OCI-M2 (cell line): ENCODE data around the gene FCRL2.
"Not testable (repeated sequence)": the region's sequence is repeated elsewhere in the genome, so short reads cannot be mapped to it uniquely, and the experiment has no call there.

ENCODE experiments used
- DNase-seq: peaks from one replicate; lab custom pipeline; 2025; ENCODE audit not compliant: unreplicated experiment; lab: John Stamatoyannopoulos, UW

FCRL2 gene

DNA sequence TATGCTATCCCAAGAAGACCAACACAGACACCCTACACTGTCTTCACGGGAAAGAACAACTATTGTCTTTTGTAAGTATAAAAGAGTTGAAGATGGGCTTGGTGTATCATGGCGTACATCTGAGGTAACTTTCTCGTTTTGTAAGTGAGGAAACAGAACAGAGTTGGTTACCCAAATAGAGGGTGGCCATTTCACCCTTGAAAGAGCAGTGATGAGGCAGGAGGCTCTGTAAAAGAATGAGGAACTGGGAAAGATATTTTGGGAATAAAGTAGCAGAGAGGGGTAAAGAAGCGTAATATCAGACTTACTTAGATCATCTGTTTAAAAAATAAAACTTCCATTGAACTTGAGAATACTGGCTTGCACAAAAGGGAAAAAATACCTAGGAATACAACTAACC lies 18.9 kb downstream of the FCRL2 start:
- DNase-seq, result no peak

GRCh38 chr1:157753611-157754010 lies 23.3 kb downstream of the FCRL2 start:
- no peak for DNase-seq

- no peak for DNase-seq
Observed at GRCh38 chr1:157751283-157751682, 25.6 kb downstream of the FCRL2 start.

GRCh38 chr1:157748262-157748817 lies 28.6 kb downstream of the FCRL2 start:
- no peak for DNase-seq

GRCh38 chr1:157739229-157739901 lies 37.6 kb downstream of the FCRL2 start:
- no peak for DNase-seq

GRCh38 chr1:157735991-157736390 lies 40.9 kb downstream of the FCRL2 start:
- DNase-seq, result not testable (repeated sequence)

DNA sequence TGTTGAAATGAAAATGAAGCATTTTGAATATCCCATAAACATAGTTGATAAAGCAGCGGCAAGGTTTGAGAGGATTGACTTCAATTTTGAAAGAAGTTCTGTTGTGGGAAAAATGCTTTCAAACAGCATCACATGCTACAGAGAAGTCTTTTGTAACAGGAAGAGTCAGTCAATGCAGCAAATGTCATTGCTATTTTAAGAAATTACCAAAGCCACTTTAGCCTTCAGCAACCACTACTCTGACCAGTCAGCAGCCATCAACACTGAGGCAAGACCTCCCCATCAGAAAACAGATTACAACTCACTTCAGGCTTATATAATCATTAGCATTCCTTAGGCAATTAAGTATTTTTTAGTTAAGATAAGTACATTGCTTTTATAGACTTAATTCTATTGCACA lies 42.6 kb downstream of the FCRL2 start:
- DNase-seq, result no peak

GRCh38 chr1:157732755-157733154 lies 44.2 kb downstream of the FCRL2 start:
- DNase-seq, result no peak

- DNase-seq, result no peak
Observed at GRCh38 chr1:157725221-157725577, 51.7 kb downstream of the FCRL2 start.

GRCh38 chr1:157724537-157725220 lies 52.3 kb downstream of the FCRL2 start:
- no peak for DNase-seq

DNA sequence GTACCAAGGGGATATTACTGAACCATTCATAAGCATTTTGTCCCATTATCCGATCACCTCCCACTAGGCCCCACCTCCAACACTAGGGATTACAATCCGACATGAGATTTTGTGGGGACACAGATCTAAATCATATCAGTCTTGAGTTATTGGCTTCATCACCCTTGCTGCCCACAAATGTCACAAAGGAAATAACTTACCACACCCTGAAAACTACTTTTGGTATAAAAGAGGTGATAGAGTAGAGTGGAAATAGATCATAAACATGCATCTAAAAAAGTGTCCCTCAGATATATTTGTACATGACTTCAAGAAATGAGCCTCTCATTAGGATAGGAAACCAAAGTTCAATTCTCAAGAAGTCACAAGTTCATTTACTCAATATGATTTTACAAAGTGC lies 53.8 kb downstream of the FCRL2 start:
- no peak for DNase-seq

- no peak for DNase-seq
Observed at GRCh38 chr1:157721985-157722384, 54.9 kb downstream of the FCRL2 start.

- no peak for DNase-seq
Observed at GRCh38 chr1:157715736-157716135, 61.2 kb downstream of the FCRL2 start.

GRCh38 chr1:157711802-157712201 lies 65.1 kb downstream of the FCRL2 start:
- DNase-seq, result no peak

- DNase-seq, result no peak
Observed at GRCh38 chr1:157704878-157705277, 72.1 kb downstream of the FCRL2 start.

DNA sequence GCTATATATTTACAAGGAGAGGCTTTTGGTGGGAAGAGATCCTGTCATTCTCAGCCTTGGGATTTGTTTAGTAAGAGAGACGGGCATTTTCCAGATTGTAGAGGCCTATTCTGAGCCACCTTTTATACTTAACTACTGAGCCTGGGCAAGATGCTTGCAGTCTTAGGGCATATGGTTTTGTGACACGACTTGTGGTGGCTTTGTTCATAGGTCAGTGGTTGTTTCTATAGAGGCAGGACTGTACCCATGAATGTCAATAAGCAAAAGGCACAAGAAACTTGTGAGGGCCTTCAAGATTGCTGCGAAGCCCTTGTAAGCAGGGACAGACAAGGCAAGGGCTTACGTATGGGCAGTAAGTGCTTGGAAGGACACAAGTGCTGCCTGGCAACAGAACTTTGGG lies 73.0 kb downstream of the FCRL2 start:
- DNase-seq, result no peak

DNA sequence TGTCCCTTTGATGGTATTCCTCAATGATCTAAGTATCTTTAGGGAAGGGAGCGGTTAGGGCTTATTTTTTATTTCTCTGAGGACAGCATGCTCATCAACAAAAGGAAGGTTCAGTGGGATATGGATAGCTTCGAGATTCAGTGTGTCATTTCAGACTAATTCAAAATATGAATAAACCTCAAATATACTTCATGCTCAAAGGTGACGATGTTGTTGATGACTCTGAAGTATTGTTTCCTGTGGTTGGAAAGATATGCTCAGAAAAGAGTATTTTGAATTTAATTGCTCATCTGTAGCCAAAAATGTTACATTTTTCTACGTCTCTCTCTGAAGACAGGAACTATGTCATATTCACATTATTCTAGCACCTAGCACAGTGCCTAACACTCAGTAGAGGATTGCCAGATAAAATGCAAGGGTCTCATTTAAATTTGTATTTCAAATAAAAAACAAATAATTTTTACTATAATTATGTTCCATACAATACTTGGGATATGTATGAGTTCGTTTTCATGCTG lies 74.6 kb downstream of the FCRL2 start:
- no peak for DNase-seq

DNA sequence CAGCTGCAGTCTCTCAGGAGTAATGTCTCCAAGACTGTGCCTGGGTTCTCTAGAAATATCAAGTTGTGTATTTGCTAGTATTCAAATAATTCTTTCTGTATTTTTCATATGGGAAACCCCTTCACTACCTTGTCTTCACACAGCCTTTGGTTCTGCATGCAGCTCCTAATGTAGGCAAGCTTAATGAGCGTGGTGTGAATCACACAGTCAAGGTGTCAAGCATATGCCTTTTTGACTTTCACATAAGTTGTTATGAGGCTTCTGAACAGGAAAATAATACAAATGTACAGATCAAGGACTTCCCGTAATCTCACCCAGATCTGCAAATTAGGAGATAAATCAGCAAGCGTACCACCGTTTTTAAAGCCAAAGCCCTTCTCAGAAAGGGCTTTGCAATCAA lies 76.2 kb downstream of the FCRL2 start, which contains the start of gene FCRL3:
Gene FCRL3, minus strand, starts transcription at position 38 of the 400 bp plus-strand sequence. CDS start 280 bp downstream, outside the sequence.
- DNase-seq, result no peak

DNA sequence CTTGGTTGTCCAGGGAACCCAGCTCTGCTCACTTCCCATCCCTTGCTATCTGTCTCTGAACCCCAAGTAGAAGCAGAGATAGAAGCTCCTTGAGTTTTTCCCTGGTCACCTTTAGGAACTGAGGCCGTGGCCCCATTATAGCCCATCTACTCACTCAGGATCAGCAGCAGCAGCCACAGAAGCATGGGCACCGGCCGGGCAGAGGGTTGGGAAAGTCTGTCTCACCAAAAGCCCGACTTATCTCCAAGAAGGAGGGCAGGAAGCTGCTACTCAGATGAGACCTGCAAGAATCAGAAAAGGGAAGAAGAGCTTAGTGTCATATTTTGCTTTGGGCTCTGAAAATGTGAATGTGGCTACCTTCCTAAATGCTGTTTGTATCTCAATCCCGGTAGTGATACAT lies 76.6 kb downstream of the FCRL2 start:
- no peak for DNase-seq

- no peak for DNase-seq
Observed at GRCh38 chr1:157697781-157698569, 79.0 kb downstream of the FCRL2 start.

DNA sequence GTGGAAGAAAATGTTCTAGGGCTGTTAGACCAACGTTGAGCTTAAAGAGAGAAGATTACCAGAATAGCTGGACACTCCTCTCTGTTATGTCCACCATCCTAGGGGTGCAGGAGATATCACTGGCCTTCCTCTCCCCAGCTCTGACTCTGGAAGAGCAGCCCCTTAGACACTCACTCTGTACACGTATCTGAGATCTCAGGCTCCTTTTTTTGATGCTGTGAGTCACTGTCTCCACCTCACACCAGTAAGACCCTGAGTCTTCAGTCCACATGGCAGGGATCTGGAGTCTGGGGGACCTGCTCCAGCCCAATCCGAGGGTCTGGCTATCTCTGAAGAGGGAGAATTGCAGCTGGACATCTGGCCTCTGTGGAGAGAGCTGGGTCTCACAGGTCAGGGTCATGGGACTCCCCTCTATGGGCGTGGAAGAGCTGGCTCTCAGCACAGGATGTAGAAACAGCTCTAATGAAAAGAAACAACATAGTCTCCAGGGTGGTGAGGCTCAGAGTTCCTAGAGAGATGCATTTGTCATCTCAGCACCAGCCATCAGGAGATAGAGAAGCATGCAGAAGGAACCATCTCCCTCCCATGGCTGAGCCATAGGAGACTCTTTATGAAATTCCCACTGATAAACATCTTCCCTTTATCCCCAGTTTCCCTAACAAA lies 79.8 kb downstream of the FCRL2 start:
- no peak for DNase-seq
